Measurements from ENCODE around the gene SSR3.

The SSR3 gene

DNA sequence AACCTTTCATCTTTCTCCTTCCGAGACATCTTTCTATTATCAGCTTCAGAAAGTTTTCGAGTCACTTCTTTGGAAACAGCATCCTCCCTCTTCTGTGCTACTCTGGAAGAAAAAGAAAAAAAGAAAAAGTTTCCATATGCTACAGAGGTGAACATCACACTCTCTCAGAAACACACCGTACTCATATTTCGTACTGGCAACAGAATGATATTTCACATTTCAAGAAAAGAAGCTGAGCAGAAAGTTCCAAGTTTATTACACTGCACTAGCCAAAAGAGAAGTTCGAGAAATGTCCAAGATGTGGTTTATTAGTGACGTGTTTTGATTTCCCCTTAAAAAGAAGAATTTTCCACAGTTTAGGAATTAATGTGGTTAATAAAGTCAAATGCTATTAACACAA is 6.0 kb downstream of the SSR3 start:
- no peak overlapping the region for H3K27ac ChIP-seq (replicated peaks)
- TF ChIP-seq CTCF (IDR thresholded peaks at IDR 0.05; ENCODE audit: insufficient read depth, low read length) (no peak), REST (IDR thresholded peaks at IDR 0.05; ENCODE audit: insufficient replicate concordance, low read depth) (no peak), POLR2AphosphoS5 (IDR thresholded peaks at IDR 0.05; ENCODE audit: low read depth) (no peak), GABPA (IDR thresholded peaks at IDR 0.05; ENCODE audit: low read depth) (no peak), SPI1 (IDR thresholded peaks at IDR 0.05; ENCODE audit: borderline replicate concordance, low read depth) (no peak)
- H3K27me3 ChIP-seq (ENCODE audit: insufficient read depth, poor library complexity, severe bottlenecking) = no peaks in the 10 kb centered on the region
- no peak for DNase-seq (ENCODE audit: low read depth in 1 of 2, low spot score in 1 of 2)
- H3K4me3 ChIP-seq (replicated peaks; ENCODE audit: insufficient read depth, low read length) = no peak overlapping the region

DNA sequence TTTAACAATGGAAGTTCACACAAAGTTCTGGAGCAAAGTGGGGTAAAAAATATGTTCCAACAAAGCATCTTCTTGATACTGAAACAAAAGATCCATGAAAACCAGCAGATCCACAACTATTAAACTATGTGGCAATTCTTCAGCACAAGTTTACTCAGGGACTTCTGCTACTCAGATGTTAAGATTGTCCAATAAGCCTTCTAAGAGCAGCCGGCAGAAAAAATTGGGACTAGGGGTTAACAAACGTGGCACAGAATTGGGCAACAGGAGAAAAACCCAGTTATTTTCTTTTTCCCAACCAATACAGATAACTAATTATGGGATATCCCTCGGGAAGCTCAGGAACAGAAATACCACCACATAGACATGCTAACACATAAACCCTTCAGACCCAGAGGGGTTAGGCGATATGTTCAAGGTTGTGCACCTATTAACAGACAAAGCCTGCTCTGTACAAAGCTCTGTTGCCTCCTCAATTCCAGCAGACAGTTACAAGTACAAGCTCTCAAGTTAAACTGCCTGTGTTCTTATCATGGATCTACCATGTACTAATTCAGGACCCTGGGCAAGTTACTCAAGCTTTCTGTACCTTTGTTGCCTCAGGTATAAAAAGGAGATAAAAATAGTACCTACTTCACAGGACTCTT is 6.8 kb downstream of the SSR3 start:
- Histone ChIP-seq H3K27me3 (ENCODE audit: insufficient read depth, poor library complexity, severe bottlenecking) (no peaks in the 10 kb centered on the region), H3K4me3 (replicated peaks; ENCODE audit: insufficient read depth, low read length) (no peak overlapping the region), H3K27ac (replicated peaks) (no peak overlapping the region)
- TF ChIP-seq REST (IDR thresholded peaks at IDR 0.05; ENCODE audit: insufficient replicate concordance, low read depth) (no peak), CTCF (IDR thresholded peaks at IDR 0.05; ENCODE audit: insufficient read depth, low read length) (no peak), POLR2AphosphoS5 (IDR thresholded peaks at IDR 0.05; ENCODE audit: low read depth) (no peak)
- DNase-seq (ENCODE audit: low read depth in 1 of 2, low spot score in 1 of 2) = no peak

DNA sequence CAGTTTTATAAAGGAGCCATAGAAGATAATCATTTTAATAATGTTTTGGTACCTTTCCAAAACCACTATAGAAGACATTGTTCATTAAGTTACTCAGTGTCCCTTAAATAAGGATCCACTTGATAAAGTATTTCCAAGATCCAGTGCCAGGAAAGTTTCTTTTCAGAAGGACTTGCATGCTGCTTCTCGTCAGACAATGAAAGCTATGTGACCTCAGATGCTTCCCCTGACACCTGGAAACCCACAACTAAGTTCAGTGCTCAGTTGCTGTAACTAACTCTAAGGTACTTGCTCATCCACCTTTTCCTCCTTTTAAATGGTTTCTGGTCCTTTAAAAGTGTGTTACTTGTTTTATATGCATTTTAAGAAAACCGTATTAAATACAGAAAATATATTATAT is 7.3 kb downstream of the SSR3 start:
- Histone ChIP-seq H3K27me3 (ENCODE audit: insufficient read depth, poor library complexity, severe bottlenecking) (no peaks in the 10 kb centered on the region), H3K4me3 (replicated peaks; ENCODE audit: insufficient read depth, low read length) (no peak overlapping the region), H3K27ac (replicated peaks) (no peak overlapping the region)
- DNase-seq (ENCODE audit: low read depth in 1 of 2, low spot score in 1 of 2) = no peak
- TF ChIP-seq SPI1 (IDR thresholded peaks at IDR 0.05; ENCODE audit: borderline replicate concordance, low read depth) = no peak
- TF ChIP-seq GABPA (IDR thresholded peaks at IDR 0.05; ENCODE audit: low read depth) = no peak
- TF ChIP-seq CTCF (IDR thresholded peaks at IDR 0.05; ENCODE audit: insufficient read depth, low read length) = no peak

DNA sequence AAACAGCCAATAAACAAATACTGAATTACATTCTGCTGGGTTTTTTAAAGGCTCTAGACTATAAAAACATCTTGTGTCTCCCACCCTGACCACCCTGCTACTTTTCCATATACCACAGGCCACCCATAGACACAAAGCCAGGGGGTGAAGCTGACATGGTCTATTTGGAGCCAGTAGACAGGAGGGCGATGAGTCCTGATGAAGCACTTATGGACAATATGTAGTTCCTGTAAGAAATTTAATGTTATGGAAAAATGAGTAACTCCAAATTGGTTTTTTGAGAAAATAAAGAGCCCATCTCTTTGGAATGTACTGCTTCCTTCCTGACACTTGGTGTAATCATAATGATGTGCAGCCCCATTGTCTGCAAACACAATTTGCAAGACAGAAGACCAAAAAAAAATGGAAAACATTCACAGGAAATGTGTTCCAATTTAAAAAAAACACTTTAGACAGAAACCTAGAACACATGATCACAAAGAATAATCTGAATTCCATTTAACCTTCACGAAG is 11.8 kb downstream of the SSR3 start:
- H3K27ac ChIP-seq (replicated peaks) = no peak overlapping the region
- no peak for DNase-seq (ENCODE audit: low read depth in 1 of 2, low spot score in 1 of 2)
- no peaks in the 10 kb centered on the region for H3K27me3 ChIP-seq (ENCODE audit: insufficient read depth, poor library complexity, severe bottlenecking)
- TF ChIP-seq CTCF (IDR thresholded peaks at IDR 0.05; ENCODE audit: insufficient read depth, low read length) (no peak), GABPA (IDR thresholded peaks at IDR 0.05; ENCODE audit: low read depth) (no peak), SPI1 (IDR thresholded peaks at IDR 0.05; ENCODE audit: borderline replicate concordance, low read depth) (no peak), REST (IDR thresholded peaks at IDR 0.05; ENCODE audit: insufficient replicate concordance, low read depth) (no peak), POLR2AphosphoS5 (IDR thresholded peaks at IDR 0.05; ENCODE audit: low read depth) (no peak)
- H3K4me3 ChIP-seq (replicated peaks; ENCODE audit: insufficient read depth, low read length) = no peak overlapping the region

Measured in HL-60 (cell line).